Lung (tissue), 12 donors: ENCODE results near the gene PFDN5. TPM values are rescaled to one million over a fixed set of nuclear protein-coding genes. Genes with fewer than 3 reads are reported as not detected.

Experiments
- ATAC-seq: fragments of 200-7000 bp; cut with Tn5 transposase; one replicate; pipeline ENCODE4 v1.9.1; 2020; ENCODE audit warnings: moderate number of reproducible peaks; ENCODE audit not compliant: insufficient read depth, low FRiP score
- DNase-seq, 3 donors: peaks; one replicate each; pipeline ENCODE4 v3.0.0-alpha.2; 2013 to 2017
- H3K27ac ChIP-seq, 2 donors: one replicate each; pipeline ENCODE4 v1.5.1; 2013; ENCODE audit warnings: mild to moderate bottlenecking in 2 of 2, moderate library complexity in 2 of 2, control low read depth in 1 of 2, inconsistent platforms in 1 of 2, low read depth in 1 of 2, low read length in 1 of 2
- H3K27me3 ChIP-seq, 3 donors: one replicate each; pipeline ENCODE4 v1.5.1; 2013; ENCODE audit warnings: low read length in 2 of 3; ENCODE audit not compliant: control insufficient read depth in 3 of 3, insufficient read depth in 3 of 3
- H3K36me3 ChIP-seq, 4 donors: one replicate each; pipeline ENCODE4 v1.5.1; 2013; ENCODE audit warnings: low read length in 4 of 4, mild to moderate bottlenecking in 1 of 4, moderate library complexity in 1 of 4; ENCODE audit not compliant: control insufficient read depth in 4 of 4, insufficient read depth in 4 of 4
- H3K4me1 ChIP-seq, 5 donors: one replicate each; pipeline ENCODE4 v1.5.1; 2013; ENCODE audit warnings: low read length in 5 of 5, mild to moderate bottlenecking in 2 of 5, moderate library complexity in 1 of 5; ENCODE audit not compliant: control insufficient read depth in 5 of 5, insufficient read depth in 5 of 5
- H3K4me3 ChIP-seq: one replicate; pipeline ENCODE4 v1.5.1; 2013; ENCODE audit warnings: mild to moderate bottlenecking, control low read depth, moderate library complexity
- H3K9ac ChIP-seq, 2 donors: one replicate each; pipeline ENCODE4 v1.5.1; 2013; ENCODE audit warnings: low read length in 2 of 2, control low read depth in 1 of 2; ENCODE audit not compliant: insufficient read depth in 1 of 2
- H3K9me3 ChIP-seq, 4 donors: one replicate each; pipeline ENCODE4 v1.5.1; 2013; ENCODE audit warnings: low read length in 3 of 4, mild to moderate bottlenecking in 1 of 4, moderate library complexity in 1 of 4; ENCODE audit not compliant: control insufficient read depth in 4 of 4, insufficient read depth in 3 of 4
- WGBS, 2 donors: extraction: QIAGEN DNeasy Blood & Tissue Kit; methylation state at CpG; one replicate each; pipeline ENCODE4 v1.1.7; 2013; 5-methylcytosine and 5-hydroxymethylcytosine counted together
- polyA plus RNA-seq, 2 donors: library from polyadenylated mRNA; stranded (reverse); fragments of 200-250 nt; gene quantifications; one replicate each; pipeline ENCODE4 v1.2.1, GENCODE V29; 2013
- total RNA-seq, 2 donors: library from RNA; depleted of rRNA in 1 of 2; stranded (reverse); fragments of >200 nt in 1 of 2; gene quantifications; one replicate each; pipeline ENCODE4 v1.2.1, GENCODE V29; 2014 to 2021
- TF ChIP-seq, protein P1 (sequence below): IDR thresholded peaks from 2 replicates; pipeline ENCODE4 v1.5.1; 2012; ENCODE audit warnings: mild to moderate bottlenecking; ENCODE audit errors: control extremely low read depth, extremely low read depth
- donor health status: control.
- donor health status: control.
- donor health status: Bipolar disorder and iron deficiency.
- donor health status: healthy.
- donor health status: DM: yes; HTN: yes; CAD: no.

PFDN5 gene
- total and polyA plus RNA-seq, 4 donors, result 351 to 1,722 (median 505) TPM

DNA sequence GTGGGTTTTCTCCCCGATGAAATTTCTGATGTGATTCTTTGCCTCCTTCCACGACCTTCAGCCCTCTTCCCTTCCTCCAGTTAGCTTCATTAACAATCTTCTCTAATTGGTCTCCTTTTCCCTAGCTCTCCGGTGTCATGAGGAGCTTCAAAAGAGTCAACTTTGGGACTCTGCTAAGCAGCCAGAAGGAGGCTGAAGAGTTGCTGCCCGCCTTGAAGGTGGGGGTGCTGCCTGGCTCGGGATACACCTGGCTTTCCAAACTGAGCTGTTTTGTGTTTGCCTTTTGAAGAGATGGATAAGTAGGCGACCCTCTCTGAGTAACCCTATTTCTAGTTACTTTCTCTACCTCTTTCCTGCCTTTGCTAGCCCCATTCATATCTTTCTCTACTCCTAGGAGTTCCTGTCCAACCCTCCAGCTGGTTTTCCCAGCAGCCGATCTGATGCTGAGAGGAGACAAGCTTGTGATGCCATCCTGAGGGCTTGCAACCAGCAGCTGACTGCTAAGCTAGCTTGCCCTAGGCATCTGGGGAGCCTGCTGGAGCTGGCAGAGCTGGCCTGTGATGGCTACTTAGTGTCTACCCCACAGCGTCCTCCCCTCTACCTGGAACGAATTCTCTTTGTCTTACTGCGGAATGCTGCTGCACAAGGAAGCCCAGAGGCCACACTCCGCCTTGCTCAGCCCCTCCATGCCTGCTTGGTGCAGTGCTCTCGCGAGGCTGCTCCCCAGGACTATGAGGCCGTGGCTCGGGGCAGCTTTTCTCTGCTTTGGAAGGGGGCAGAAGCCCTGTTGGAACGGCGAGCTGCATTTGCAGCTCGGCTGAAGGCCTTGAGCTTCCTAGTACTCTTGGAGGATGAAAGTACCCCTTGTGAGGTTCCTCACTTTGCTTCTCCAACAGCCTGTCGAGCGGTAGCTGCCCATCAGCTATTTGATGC, 26.4 kb upstream of the PFDN5 start:
- ATAC-seq (no peak), DNase-seq (no peak)
- no peaks in the 10 kb centered on the region for H3K9me3 ChIP-seq
- H3K4me3 ChIP-seq, result no peak overlapping the region
- peak overlapping the region; percentile 33 to 82 for H3K9ac ChIP-seq
- H3K4me1 ChIP-seq, result peaks cover 0 to 24% (median 3%) of the 10 kb centered on the region in 5 donors
- WGBS, 2 donors, result 59 to 60% methylated on average over 20 of the region's 20 CpGs
- peaks cover 0 to 3% (median 0%) of the 10 kb centered on the region in 4 donors for H3K36me3 ChIP-seq
- no peak overlapping the region for H3K27ac ChIP-seq
- TF ChIP-seq, protein P1, sequence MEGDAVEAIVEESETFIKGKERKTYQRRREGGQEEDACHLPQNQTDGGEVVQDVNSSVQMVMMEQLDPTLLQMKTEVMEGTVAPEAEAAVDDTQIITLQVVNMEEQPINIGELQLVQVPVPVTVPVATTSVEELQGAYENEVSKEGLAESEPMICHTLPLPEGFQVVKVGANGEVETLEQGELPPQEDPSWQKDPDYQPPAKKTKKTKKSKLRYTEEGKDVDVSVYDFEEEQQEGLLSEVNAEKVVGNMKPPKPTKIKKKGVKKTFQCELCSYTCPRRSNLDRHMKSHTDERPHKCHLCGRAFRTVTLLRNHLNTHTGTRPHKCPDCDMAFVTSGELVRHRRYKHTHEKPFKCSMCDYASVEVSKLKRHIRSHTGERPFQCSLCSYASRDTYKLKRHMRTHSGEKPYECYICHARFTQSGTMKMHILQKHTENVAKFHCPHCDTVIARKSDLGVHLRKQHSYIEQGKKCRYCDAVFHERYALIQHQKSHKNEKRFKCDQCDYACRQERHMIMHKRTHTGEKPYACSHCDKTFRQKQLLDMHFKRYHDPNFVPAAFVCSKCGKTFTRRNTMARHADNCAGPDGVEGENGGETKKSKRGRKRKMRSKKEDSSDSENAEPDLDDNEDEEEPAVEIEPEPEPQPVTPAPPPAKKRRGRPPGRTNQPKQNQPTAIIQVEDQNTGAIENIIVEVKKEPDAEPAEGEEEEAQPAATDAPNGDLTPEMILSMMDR, result no peak
- H3K27me3 ChIP-seq, result no peaks in the 10 kb centered on the region

DNA sequence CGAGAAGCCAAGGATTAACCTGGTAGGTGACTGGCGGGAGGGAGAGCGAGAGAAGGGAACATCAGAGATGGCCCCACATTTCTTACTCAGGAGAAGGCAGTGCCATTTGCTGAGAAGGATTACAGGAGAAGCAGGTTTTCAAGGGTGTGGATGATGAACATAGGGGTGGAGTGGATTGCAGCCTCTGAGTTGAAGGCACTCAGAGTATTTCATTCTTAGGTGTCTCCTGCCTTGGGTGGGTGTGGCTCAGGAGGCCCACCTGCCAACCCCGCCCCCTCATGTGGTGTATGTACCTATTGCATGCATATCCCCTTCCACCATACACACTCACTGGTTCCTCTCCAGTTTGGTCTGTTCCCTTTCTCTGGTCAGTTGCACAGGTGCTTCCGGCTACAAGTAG, 20.9 kb upstream of the PFDN5 start:
- Histone ChIP-seq H3K36me3 (peaks cover 0 to 14% (median 4%) of the 10 kb centered on the region in 4 donors), H3K9ac (no peak overlapping the region), H3K4me1 (peaks cover 0 to 12% (median 0%) of the 10 kb centered on the region in 5 donors), H3K27me3 (no peaks in the 10 kb centered on the region), H3K9me3 (no peaks in the 10 kb centered on the region), H3K4me3 (no peak overlapping the region), H3K27ac (no peak overlapping the region)
- DNase-seq (no peak), ATAC-seq (no peak)
- TF ChIP-seq, protein P1, result no peak
- 92 to 99% methylated on average over 5 of the region's 5 CpGs for WGBS, 2 donors

DNA sequence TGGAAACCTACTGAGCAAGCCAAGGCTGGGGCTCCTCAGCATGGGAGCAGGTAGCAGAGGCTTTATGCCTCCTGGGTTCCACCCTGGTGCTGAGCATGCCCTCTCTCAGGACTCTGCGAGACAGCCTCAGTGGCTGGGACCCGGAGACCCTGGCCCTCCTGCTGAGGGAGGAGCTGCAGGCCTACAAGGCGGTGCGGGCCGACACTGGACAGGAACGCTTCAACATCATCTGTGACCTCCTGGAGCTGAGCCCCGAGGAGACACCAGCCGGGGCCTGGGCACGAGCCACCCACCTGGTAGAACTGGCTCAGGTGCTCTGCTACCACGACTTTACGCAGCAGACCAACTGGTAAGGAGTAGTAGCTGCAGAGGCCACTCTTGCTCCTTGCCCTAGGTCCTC, 18.8 kb upstream of the PFDN5 start:
- H3K4me1 ChIP-seq, result no peaks in the 10 kb centered on the region
- DNase-seq (no peak), ATAC-seq (no peak)
- peaks cover 0 to 14% (median 4%) of the 10 kb centered on the region in 4 donors for H3K36me3 ChIP-seq
- H3K9me3 ChIP-seq, result no peaks in the 10 kb centered on the region
- 93% methylated on average over 11 of the region's 11 CpGs for WGBS, 2 donors
- TF ChIP-seq, protein P1, result no peak
- H3K4me3 ChIP-seq, result no peak overlapping the region
- H3K27ac ChIP-seq, result no peak overlapping the region
- H3K27me3 ChIP-seq, result no peaks in the 10 kb centered on the region
- no peak overlapping the region for H3K9ac ChIP-seq
